ENCODE measurements around the gene SMAD3. TPM values are rescaled to one million over a fixed set of nuclear protein-coding genes. Genes with fewer than 3 reads are reported as not detected.

SMAD3 gene
- total and polyA plus RNA-seq, 2 of the 4 experiments (the other 2 are of a cell fraction) = 71.0 to 177 TPM

- Histone ChIP-seq H4K20me1 (ENCODE audit: insufficient read depth, low read length) (no peaks in the 10 kb centered on the region), H3K4me3 (ENCODE audit: insufficient read depth, low read depth, low read length) (no peak overlapping the region), H2BK20ac (ENCODE audit: low read depth, low read length) (no peak overlapping the region), H3K36me3 (ENCODE audit: control insufficient read depth, insufficient read depth, low read length) (no peaks in the 10 kb centered on the region), H3K9ac (ENCODE audit: low read depth, low read length) (no peak overlapping the region), H3K4me2 (ENCODE audit: low read depth, low read length) (no peak overlapping the region), H4K8ac (ENCODE audit: low read depth in 2 of 2, low read length in 2 of 2) (no peak overlapping the region), H2BK15ac (ENCODE audit: low read depth, low read length) (no peak overlapping the region), H2AK5ac (ENCODE audit: low read depth, low read length) (no peak overlapping the region), H2AFZ (replicated peaks; ENCODE audit: low read length, poor library complexity) (no peak overlapping the region), H3K4me1 (ENCODE audit: control insufficient read depth, insufficient read depth, low read length) (peaks cover 1% of the 10 kb centered on the region; the same call in 1 of the 2 replicates), H3K9me3 (ENCODE audit: control insufficient read depth, insufficient read depth, low read length) (no peaks in the 10 kb centered on the region), H3K56ac (ENCODE audit: extremely low read depth, insufficient read depth, low read length) (no peak overlapping the region), H3K14ac (replicated peaks; ENCODE audit: low read depth, low read length) (no peak overlapping the region), H2AK9ac (replicated peaks; ENCODE audit: low read depth, low read length, poor library complexity) (no peak overlapping the region), H2BK5ac (ENCODE audit: low read depth, low read length, poor library complexity, severe bottlenecking) (no peak overlapping the region), H2BK120ac (ENCODE audit: low read depth, low read length) (no peak overlapping the region), H3K18ac (ENCODE audit: low read depth, low read length) (no peak overlapping the region), H3K23ac (ENCODE audit: low read depth, low read length) (no peak overlapping the region), H4K5ac (ENCODE audit: low read depth, low read length) (no peak overlapping the region), H3K27me3 (ENCODE audit: control insufficient read depth, insufficient read depth, low read length) (no peaks in the 10 kb centered on the region), H3K9me1 (ENCODE audit: insufficient read depth, low read length) (no peaks in the 10 kb centered on the region), H3K79me1 (ENCODE audit: low read depth in 1 of 2, low read length in 2 of 2) (peaks cover 6 to 7% of the 10 kb centered on the region in 2 experiments; a peak in 1 of 4 replicates), H3K27ac (ENCODE audit: insufficient read depth, low read length) (no peak overlapping the region), H4K91ac (ENCODE audit: insufficient read depth, low read depth, low read length) (no peak overlapping the region), H3K4ac (ENCODE audit: low read depth, low read length) (no peak overlapping the region)
- in situ Hi-C loops (cut with MboI; ENCODE audit: low sequenced_read_pairs) = no loop called here
- DNase-seq (no peak), ATAC-seq (ENCODE audit: low read depth) (peak; percentile 75)
- no peak for TF ChIP-seq ELK1 (IDR thresholded peaks at IDR 0.05; ENCODE audit: borderline replicate concordance, low read depth, low read length)
- TF ChIP-seq RFX5 (IDR thresholded peaks at IDR 0.05; ENCODE audit: low read depth, low read length) = no peak
- TF ChIP-seq SMC3 (IDR thresholded peaks at IDR 0.05; ENCODE audit: low read depth, low read length) = no peak
- no peak for TF ChIP-seq RCOR1 (IDR thresholded peaks at IDR 0.05; ENCODE audit: insufficient replicate concordance, low read length)
- TF ChIP-seq RAD21 (IDR thresholded peaks at IDR 0.05; ENCODE audit: low read length) = no peak
- TF ChIP-seq CEBPB (IDR thresholded peaks at IDR 0.05; ENCODE audit: low read depth, low read length) = no peak
- no peak for TF ChIP-seq NFE2L2 (IDR thresholded peaks at IDR 0.05; ENCODE audit: low read depth, low read length)
- TF ChIP-seq BHLHE40 (IDR thresholded peaks at IDR 0.05; ENCODE audit: low read depth, low read length) = no peak
- no peak for TF ChIP-seq MAZ (IDR thresholded peaks at IDR 0.05; ENCODE audit: borderline replicate concordance, low read depth, low read length)
- no peak for TF ChIP-seq FOS (IDR thresholded peaks at IDR 0.05; ENCODE audit: low read depth, low read length)
- no peak for TF ChIP-seq POLR2A (IDR thresholded peaks at IDR 0.05; ENCODE audit: low read depth, low read length)
- TF ChIP-seq CHD1 (IDR thresholded peaks at IDR 0.05; ENCODE audit: low read depth, low read length) = no peak
- TF ChIP-seq USF2 (IDR thresholded peaks at IDR 0.05; ENCODE audit: low read depth, low read length) = no peak
- no peak for TF ChIP-seq MXI1 (IDR thresholded peaks at IDR 0.05; ENCODE audit: borderline replicate concordance, low read depth, low read length)
- TF ChIP-seq MAFK (IDR thresholded peaks at IDR 0.05; ENCODE audit: low read depth, low read length) = no peak
- WGBS, 2 experiments (ENCODE audit: extremely low coverage in 2 of 2, insufficient read length in 1 of 2) = no CpG with 5 or more reads among the region's 4 CpGs
- ChIA-PET CTCF (no interaction called here), POLR2A (ENCODE audit: unreplicated experiment) (no interaction called here)
- no TSS peak for BruUV-seq (replicated peaks)
- dilution Hi-C loops (cut with HindIII; ENCODE audit: low sequenced_read_pairs, unreplicated experiment) = no loop called here
- intact Hi-C loops (cut with micrococcal nuclease) = loop anchor here (5.0 kb wide), 1 partner anchor 39 kb away; the partner anchor contains the start of genes AAGAB and IQCH
Measured at GRCh38 chr15:67212684-67213367, 147.4 kb downstream of the SMAD3 start.
